Measurements from ENCODE around the gene COL4A3. TPM values are rescaled to one million over a fixed set of nuclear protein-coding genes. Genes with fewer than 3 reads are reported as not detected.

COL4A3 gene
- total RNA-seq, 1 donor from 2014 or later = 0.34 TPM

- DNase-seq (ENCODE audit: low spot score, unreplicated experiment) = no peak
- Mint-ChIP-seq H3K9me3 (ENCODE audit: low read depth) (no peaks in the 10 kb centered on the region), H3K27ac (no peak overlapping the region), H3K27me3 (peaks cover 5% of the 10 kb centered on the region), H3K4me1 (ENCODE audit: low read depth) (no peaks in the 10 kb centered on the region), H3K36me3 (ENCODE audit: insufficient read depth) (no peaks in the 10 kb centered on the region), H3K4me3 (ENCODE audit: low read depth) (no peak overlapping the region)
- TF ChIP-seq CTCF (IDR thresholded peaks at IDR 0.05; ENCODE audit: unreplicated experiment) = no peak
Measured at GRCh38 chr2:227191367-227191766, 26.9 kb downstream of the COL4A3 start.

- DNase-seq (ENCODE audit: low spot score, unreplicated experiment) = no peak
- no peak for TF ChIP-seq CTCF (IDR thresholded peaks at IDR 0.05; ENCODE audit: unreplicated experiment)
- Mint-ChIP-seq H3K27me3 (peaks cover 5% of the 10 kb centered on the region), H3K27ac (no peak overlapping the region), H3K9me3 (ENCODE audit: low read depth) (no peaks in the 10 kb centered on the region), H3K4me1 (ENCODE audit: low read depth) (no peaks in the 10 kb centered on the region), H3K36me3 (ENCODE audit: insufficient read depth) (no peaks in the 10 kb centered on the region), H3K4me3 (ENCODE audit: low read depth) (no peak overlapping the region)
Measured at GRCh38 chr2:227192491-227192890, 28.1 kb downstream of the COL4A3 start.

- Mint-ChIP-seq H3K4me1 (ENCODE audit: low read depth) (no peaks in the 10 kb centered on the region), H3K4me3 (ENCODE audit: low read depth) (no peak overlapping the region), H3K9me3 (ENCODE audit: low read depth) (no peaks in the 10 kb centered on the region), H3K27me3 (peaks cover 1% of the 10 kb centered on the region), H3K27ac (no peak overlapping the region), H3K36me3 (ENCODE audit: insufficient read depth) (no peaks in the 10 kb centered on the region)
- no peak for DNase-seq (ENCODE audit: low spot score, unreplicated experiment)
- TF ChIP-seq CTCF (IDR thresholded peaks at IDR 0.05; ENCODE audit: unreplicated experiment) = no peak
Measured at GRCh38 chr2:227194219-227194618, 29.8 kb downstream of the COL4A3 start.

- H3K36me3 Mint-ChIP-seq (ENCODE audit: insufficient read depth) = no peaks in the 10 kb centered on the region
- no peak for TF ChIP-seq CTCF (IDR thresholded peaks at IDR 0.05; ENCODE audit: unreplicated experiment)
- no peaks in the 10 kb centered on the region for H3K27me3 Mint-ChIP-seq
- no peak overlapping the region for H3K27ac Mint-ChIP-seq
- no peak for DNase-seq (ENCODE audit: low spot score, unreplicated experiment)
- no peaks in the 10 kb centered on the region for H3K9me3 Mint-ChIP-seq (ENCODE audit: low read depth)
- H3K4me1 Mint-ChIP-seq (ENCODE audit: low read depth) = peaks cover 3% of the 10 kb centered on the region
- H3K4me3 Mint-ChIP-seq (ENCODE audit: low read depth) = no peak overlapping the region
Measured at GRCh38 chr2:227198866-227199265, 34.4 kb downstream of the COL4A3 start.

GRCh38 chr2:227201771-227202170, 37.3 kb downstream of the COL4A3 start:
- Mint-ChIP-seq H3K27ac (no peak overlapping the region), H3K4me1 (ENCODE audit: low read depth) (peaks cover 3% of the 10 kb centered on the region), H3K9me3 (ENCODE audit: low read depth) (no peaks in the 10 kb centered on the region), H3K4me3 (ENCODE audit: low read depth) (no peak overlapping the region), H3K27me3 (peaks cover 3% of the 10 kb centered on the region), H3K36me3 (ENCODE audit: insufficient read depth) (no peaks in the 10 kb centered on the region)
- no peak for TF ChIP-seq CTCF (IDR thresholded peaks at IDR 0.05; ENCODE audit: unreplicated experiment)
- DNase-seq (ENCODE audit: low spot score, unreplicated experiment) = no peak
